ENCODE measurements around the gene CNPY1. TPM values are rescaled to one million over a fixed set of nuclear protein-coding genes. Genes with fewer than 3 reads are reported as not detected.

Gene CNPY1
- total and polyA plus RNA-seq, 9 of the 15 experiments (the other 6 are each of a cell fraction or from before 2014, with no cell fraction given) = not detected

DNA sequence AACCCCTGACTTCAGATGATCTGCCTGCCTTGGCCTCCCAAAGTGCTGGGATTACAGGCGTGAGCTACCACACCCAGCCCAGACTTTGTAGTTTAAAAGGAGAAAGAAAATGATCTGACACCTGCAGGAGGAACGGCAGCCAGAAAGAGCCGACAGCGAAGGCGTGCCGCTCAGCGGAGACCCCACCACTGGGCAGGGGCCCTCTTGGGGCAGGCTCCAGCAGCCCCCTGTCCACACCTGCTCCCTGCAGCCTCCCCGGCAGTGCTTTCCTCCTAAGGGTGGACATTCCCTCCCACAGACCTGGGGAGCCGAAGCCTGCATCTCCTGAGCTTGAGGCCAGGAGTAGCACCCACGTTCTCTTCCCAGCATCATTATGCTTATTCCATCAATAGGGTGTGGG, 19.2 kb upstream of the CNPY1 start:
- Histone ChIP-seq H3K79me2 (ENCODE audit: control insufficient read depth, insufficient read depth, low read length) (no peaks in the 10 kb centered on the region), H3K9me1 (ENCODE audit: control insufficient read depth, insufficient read depth, low read length) (no peaks in the 10 kb centered on the region), H3K27me3 (ENCODE audit: control insufficient read depth in 2 of 2, insufficient read depth in 2 of 2, low read length in 2 of 2) (peaks cover 74 to 79% of the 10 kb centered on the region in 2 experiments), H3K4me3 (no peak overlapping the region), H3K36me3 (ENCODE audit: control insufficient read depth, insufficient read depth, low read length) (no peaks in the 10 kb centered on the region), H4K20me1 (replicated peaks; ENCODE audit: control insufficient read depth, insufficient read depth, low read length) (peaks cover 14% of the 10 kb centered on the region), H3K4me2 (ENCODE audit: insufficient read depth, low read length) (no peak overlapping the region), H2AFZ (ENCODE audit: low read depth, low read length) (no peak overlapping the region), H3K4me1 (replicated peaks in 1 of 2; ENCODE audit: control insufficient read depth in 2 of 2, insufficient read depth in 2 of 2, low read length in 2 of 2) (peaks cover 0 to 7% of the 10 kb centered on the region in 2 experiments; a peak in 1 of 5 replicates), H3K9me3 (replicated peaks; ENCODE audit: control insufficient read depth, insufficient read depth, low read depth, low read length) (no peaks in the 10 kb centered on the region), H3K9ac (ENCODE audit: insufficient read depth in 1 of 2, low read depth in 2 of 2, low read length in 2 of 2) (no peak overlapping the region), H3K27ac (ENCODE audit: extremely low read depth, low read depth, low read length) (no peak overlapping the region)
- CTCF ChIA-PET (ENCODE audit: low intra/inter-chr PET ratio) = no interaction called here
- ATAC-seq = no peak
- in situ Hi-C loops (cut with MboI) (no loop called here), intact Hi-C loops (cut with micrococcal nuclease) (no loop called here)
- BruUV-seq (replicated peaks) = no TSS peak
- POLR2A ChIA-PET = no interaction called here
- FAIRE-seq = no peak
- DNase-seq (ENCODE audit: extremely low read depth in 1 of 4, low spot score in 3 of 4) = no peak
- 3% methylated on average over 10 of the region's 10 CpGs for WGBS (ENCODE audit: insufficient coverage, low coverage, missing lambda C conversion rate)
- TF ChIP-seq HDGF (IDR thresholded peaks at IDR 0.05) (no peak), SRSF1 (IDR thresholded peaks at IDR 0.05; ENCODE audit: low read depth, low read length) (no peak), SMAD1 (IDR thresholded peaks at IDR 0.05; ENCODE audit: low read depth, low read length, partially characterized antibody) (no peak), ZC3H4 (CRISPR knock-in tag; IDR thresholded peaks at IDR 0.05; ENCODE audit: borderline replicate concordance) (no peak), BRD9 (IDR thresholded peaks at IDR 0.05; ENCODE audit: low read depth, partially characterized antibody) (no peak), EP400 (IDR thresholded peaks at IDR 0.05) (no peak), TGIF2 (CRISPR knock-in tag; IDR thresholded peaks at IDR 0.05) (no peak), CLOCK (CRISPR knock-in tag; IDR thresholded peaks at IDR 0.05; ENCODE audit: borderline replicate concordance) (no peak)
- TF ChIP-seq, protein P1, sequence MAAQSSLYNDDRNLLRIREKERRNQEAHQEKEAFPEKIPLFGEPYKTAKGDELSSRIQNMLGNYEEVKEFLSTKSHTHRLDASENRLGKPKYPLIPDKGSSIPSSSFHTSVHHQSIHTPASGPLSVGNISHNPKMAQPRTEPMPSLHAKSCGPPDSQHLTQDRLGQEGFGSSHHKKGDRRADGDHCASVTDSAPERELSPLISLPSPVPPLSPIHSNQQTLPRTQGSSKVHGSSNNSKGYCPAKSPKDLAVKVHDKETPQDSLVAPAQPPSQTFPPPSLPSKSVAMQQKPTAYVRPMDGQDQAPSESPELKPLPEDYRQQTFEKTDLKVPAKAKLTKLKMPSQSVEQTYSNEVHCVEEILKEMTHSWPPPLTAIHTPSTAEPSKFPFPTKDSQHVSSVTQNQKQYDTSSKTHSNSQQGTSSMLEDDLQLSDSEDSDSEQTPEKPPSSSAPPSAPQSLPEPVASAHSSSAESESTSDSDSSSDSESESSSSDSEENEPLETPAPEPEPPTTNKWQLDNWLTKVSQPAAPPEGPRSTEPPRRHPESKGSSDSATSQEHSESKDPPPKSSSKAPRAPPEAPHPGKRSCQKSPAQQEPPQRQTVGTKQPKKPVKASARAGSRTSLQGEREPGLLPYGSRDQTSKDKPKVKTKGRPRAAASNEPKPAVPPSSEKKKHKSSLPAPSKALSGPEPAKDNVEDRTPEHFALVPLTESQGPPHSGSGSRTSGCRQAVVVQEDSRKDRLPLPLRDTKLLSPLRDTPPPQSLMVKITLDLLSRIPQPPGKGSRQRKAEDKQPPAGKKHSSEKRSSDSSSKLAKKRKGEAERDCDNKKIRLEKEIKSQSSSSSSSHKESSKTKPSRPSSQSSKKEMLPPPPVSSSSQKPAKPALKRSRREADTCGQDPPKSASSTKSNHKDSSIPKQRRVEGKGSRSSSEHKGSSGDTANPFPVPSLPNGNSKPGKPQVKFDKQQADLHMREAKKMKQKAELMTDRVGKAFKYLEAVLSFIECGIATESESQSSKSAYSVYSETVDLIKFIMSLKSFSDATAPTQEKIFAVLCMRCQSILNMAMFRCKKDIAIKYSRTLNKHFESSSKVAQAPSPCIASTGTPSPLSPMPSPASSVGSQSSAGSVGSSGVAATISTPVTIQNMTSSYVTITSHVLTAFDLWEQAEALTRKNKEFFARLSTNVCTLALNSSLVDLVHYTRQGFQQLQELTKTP (IDR thresholded peaks at IDR 0.05; ENCODE audit: low read depth in 1 of 2, partially characterized antibody in 2 of 2) = no peak
- TF ChIP-seq, protein P2, sequence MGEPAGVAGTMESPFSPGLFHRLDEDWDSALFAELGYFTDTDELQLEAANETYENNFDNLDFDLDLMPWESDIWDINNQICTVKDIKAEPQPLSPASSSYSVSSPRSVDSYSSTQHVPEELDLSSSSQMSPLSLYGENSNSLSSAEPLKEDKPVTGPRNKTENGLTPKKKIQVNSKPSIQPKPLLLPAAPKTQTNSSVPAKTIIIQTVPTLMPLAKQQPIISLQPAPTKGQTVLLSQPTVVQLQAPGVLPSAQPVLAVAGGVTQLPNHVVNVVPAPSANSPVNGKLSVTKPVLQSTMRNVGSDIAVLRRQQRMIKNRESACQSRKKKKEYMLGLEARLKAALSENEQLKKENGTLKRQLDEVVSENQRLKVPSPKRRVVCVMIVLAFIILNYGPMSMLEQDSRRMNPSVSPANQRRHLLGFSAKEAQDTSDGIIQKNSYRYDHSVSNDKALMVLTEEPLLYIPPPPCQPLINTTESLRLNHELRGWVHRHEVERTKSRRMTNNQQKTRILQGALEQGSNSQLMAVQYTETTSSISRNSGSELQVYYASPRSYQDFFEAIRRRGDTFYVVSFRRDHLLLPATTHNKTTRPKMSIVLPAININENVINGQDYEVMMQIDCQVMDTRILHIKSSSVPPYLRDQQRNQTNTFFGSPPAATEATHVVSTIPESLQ (CRISPR knock-in tag; IDR thresholded peaks at IDR 0.05) = no peak
- TF ChIP-seq, protein P3, sequence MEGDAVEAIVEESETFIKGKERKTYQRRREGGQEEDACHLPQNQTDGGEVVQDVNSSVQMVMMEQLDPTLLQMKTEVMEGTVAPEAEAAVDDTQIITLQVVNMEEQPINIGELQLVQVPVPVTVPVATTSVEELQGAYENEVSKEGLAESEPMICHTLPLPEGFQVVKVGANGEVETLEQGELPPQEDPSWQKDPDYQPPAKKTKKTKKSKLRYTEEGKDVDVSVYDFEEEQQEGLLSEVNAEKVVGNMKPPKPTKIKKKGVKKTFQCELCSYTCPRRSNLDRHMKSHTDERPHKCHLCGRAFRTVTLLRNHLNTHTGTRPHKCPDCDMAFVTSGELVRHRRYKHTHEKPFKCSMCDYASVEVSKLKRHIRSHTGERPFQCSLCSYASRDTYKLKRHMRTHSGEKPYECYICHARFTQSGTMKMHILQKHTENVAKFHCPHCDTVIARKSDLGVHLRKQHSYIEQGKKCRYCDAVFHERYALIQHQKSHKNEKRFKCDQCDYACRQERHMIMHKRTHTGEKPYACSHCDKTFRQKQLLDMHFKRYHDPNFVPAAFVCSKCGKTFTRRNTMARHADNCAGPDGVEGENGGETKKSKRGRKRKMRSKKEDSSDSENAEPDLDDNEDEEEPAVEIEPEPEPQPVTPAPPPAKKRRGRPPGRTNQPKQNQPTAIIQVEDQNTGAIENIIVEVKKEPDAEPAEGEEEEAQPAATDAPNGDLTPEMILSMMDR (IDR thresholded peaks at IDR 0.05 in 2 of 3, conservative IDR thresholded peaks at IDR 0.05 in 1 of 3; ENCODE audit: insufficient read depth in 2 of 3, low read depth in 1 of 3, low read length in 3 of 3) = no peak

All from K562 (cell line).